Body of pancreas (tissue), 4 donors: ENCODE results near the gene PLCB4.

Experiments used
- POLR2A ChIP-seq, 3 donors: fragments of 450-650 bp; IDR thresholded peaks; one replicate each; pipeline ENCODE4 v1.6.1; 2016; ENCODE audit warnings: antibody characterized with exemption in 3 of 3, mild to moderate bottlenecking in 2 of 3
- TF ChIP-seq, protein P1 (sequence below), 7 experiments: fragments of 450-650 bp in 4 of 7; fragments of 200-600 bp in 3 of 7; sonication (generic) in 3 of 7; IDR thresholded peaks; one replicate each; pipeline ENCODE4 v1.5.1; 2016 to 2019; ENCODE audit warnings: antibody characterized with exemption in 7 of 7

DNA sequence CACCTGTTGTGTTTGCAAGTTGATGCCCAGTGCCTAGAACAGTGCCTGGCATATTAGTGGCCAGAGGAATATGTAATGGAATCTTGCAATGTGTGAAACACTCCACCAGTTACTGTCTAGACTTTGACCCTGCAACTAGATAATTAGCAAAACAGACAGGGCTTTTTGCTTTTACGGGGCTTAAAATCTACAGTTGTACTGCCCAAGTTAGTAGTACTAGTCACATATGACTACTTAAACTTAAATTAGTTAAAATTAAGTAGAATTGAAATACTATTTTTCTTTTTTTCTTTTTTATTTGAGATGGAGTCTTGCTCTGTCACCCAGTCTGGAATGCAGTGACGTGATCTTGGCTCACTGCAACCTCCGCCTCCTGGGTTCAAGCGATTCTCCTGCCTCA, 44.3 kb upstream of the PLCB4 start:
- TF ChIP-seq, protein P1, sequence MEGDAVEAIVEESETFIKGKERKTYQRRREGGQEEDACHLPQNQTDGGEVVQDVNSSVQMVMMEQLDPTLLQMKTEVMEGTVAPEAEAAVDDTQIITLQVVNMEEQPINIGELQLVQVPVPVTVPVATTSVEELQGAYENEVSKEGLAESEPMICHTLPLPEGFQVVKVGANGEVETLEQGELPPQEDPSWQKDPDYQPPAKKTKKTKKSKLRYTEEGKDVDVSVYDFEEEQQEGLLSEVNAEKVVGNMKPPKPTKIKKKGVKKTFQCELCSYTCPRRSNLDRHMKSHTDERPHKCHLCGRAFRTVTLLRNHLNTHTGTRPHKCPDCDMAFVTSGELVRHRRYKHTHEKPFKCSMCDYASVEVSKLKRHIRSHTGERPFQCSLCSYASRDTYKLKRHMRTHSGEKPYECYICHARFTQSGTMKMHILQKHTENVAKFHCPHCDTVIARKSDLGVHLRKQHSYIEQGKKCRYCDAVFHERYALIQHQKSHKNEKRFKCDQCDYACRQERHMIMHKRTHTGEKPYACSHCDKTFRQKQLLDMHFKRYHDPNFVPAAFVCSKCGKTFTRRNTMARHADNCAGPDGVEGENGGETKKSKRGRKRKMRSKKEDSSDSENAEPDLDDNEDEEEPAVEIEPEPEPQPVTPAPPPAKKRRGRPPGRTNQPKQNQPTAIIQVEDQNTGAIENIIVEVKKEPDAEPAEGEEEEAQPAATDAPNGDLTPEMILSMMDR (IDR thresholded peaks at IDR 0.05), result no peak
- no peak for TF ChIP-seq POLR2A (IDR thresholded peaks at IDR 0.05)
